ENCODE data around the gene DHRS4. TPM values are rescaled to one million over a fixed set of nuclear protein-coding genes. Genes with fewer than 3 reads are reported as not detected.

Gene DHRS4
- total and polyA plus RNA-seq, 9 of the 15 experiments (the other 6 are each of a cell fraction or from before 2014, with no cell fraction given) = 0.51 to 35.9 (median 10.1) TPM

- Histone ChIP-seq H3K4me1 (replicated peaks in 1 of 2; ENCODE audit: control insufficient read depth in 2 of 2, insufficient read depth in 2 of 2, low read length in 2 of 2) (peaks cover 4 to 39% of the 10 kb centered on the region in 2 experiments; a peak in 3 of 5 replicates), H3K9ac (ENCODE audit: insufficient read depth in 1 of 2, low read depth in 2 of 2, low read length in 2 of 2) (no peak overlapping the region), H3K9me3 (replicated peaks; ENCODE audit: control insufficient read depth, insufficient read depth, low read depth, low read length) (no peaks in the 10 kb centered on the region), H3K36me3 (ENCODE audit: control insufficient read depth, insufficient read depth, low read length) (0 out of 3 replicates have a peak, but pooled peaks cover 9% of the 10 kb centered on the region), H3K79me2 (ENCODE audit: control insufficient read depth, insufficient read depth, low read length) (no peaks in the 10 kb centered on the region; the same call in 2 of the 3 replicates), H3K9me1 (ENCODE audit: control insufficient read depth, insufficient read depth, low read length) (no peaks in the 10 kb centered on the region), H3K4me2 (ENCODE audit: insufficient read depth, low read length) (no peak overlapping the region; the same call in 1 of the 2 replicates), H3K27me3 (ENCODE audit: control insufficient read depth in 2 of 2, insufficient read depth in 2 of 2, low read length in 2 of 2) (no peaks in the 10 kb centered on the region), H3K27ac (ENCODE audit: extremely low read depth, low read depth, low read length) (no peak overlapping the region), H2AFZ (ENCODE audit: low read depth, low read length) (no peak overlapping the region), H4K20me1 (replicated peaks; ENCODE audit: control insufficient read depth, insufficient read depth, low read length) (no peaks in the 10 kb centered on the region), H3K4me3 (no peak overlapping the region)
- no TSS peak for BruUV-seq (replicated peaks)
- intact Hi-C loops (cut with micrococcal nuclease) = no loop called here
- ATAC-seq (no peak), FAIRE-seq (no peak), DNase-seq (ENCODE audit: extremely low read depth in 1 of 4, low spot score in 3 of 4) (no peak)
- ChIA-PET POLR2A (interaction anchor here (0.6 to 1.0 kb wide), 2 partner anchors 24 to 831 kb away, joined by 3 read pairs; no protein-coding TSS in a partner anchor), CTCF (ENCODE audit: low intra/inter-chr PET ratio) (interaction anchor here (0.6 kb wide), 1 partner anchor 354 kb away, joined by 3 read pairs; no protein-coding TSS in a partner anchor)
- in situ Hi-C loops (cut with MboI) = no loop called here
- no peak for TF ChIP-seq ZNF263 (CRISPR knock-in tag; IDR thresholded peaks at IDR 0.05; ENCODE audit: borderline replicate concordance)
Observed at GRCh38 chr14:23941669-23942068, 11.9 kb upstream of the DHRS4 start.

DNA sequence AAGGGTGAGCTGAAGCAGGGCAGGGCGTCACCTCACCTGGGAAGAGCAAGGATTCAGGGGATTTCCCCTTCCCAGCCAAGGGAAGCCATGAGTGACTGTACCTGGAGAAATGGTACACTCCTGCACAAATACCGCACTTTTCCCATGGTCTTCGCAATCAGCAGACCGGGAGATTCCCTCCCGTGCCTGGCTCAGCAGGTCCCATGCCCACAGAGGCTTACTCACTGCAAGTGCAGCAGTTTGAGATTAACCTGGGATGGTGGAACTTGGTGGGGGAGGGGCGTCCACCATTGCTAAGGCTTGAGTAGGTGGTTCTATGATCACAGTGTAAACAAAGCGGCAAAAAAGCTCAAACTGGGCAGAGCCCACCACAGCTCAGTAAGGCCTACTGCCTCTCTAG is 11.0 kb upstream of the DHRS4 start:
- CTCF ChIA-PET (ENCODE audit: low intra/inter-chr PET ratio) = no interaction called here
- intact Hi-C loops (cut with micrococcal nuclease) = no loop called here
- H3K4me1 ChIP-seq (replicated peaks in 1 of 2; ENCODE audit: control insufficient read depth in 2 of 2, insufficient read depth in 2 of 2, low read length in 2 of 2) = peaks cover 4 to 39% of the 10 kb centered on the region in 2 experiments; a peak in 3 of 5 replicates
- DNase-seq (ENCODE audit: extremely low read depth in 1 of 4, low spot score in 3 of 4) (no peak), ATAC-seq (no peak), FAIRE-seq (no peak)
- no peaks in the 10 kb centered on the region for H3K9me3 ChIP-seq (replicated peaks; ENCODE audit: control insufficient read depth, insufficient read depth, low read depth, low read length)
- no peaks in the 10 kb centered on the region for H4K20me1 ChIP-seq (replicated peaks; ENCODE audit: control insufficient read depth, insufficient read depth, low read length)
- H3K36me3 ChIP-seq (ENCODE audit: control insufficient read depth, insufficient read depth, low read length) = 0 out of 3 replicates have a peak, but pooled peaks cover 9% of the 10 kb centered on the region
- H3K79me2 ChIP-seq (ENCODE audit: control insufficient read depth, insufficient read depth, low read length) = no peaks in the 10 kb centered on the region; the same call in 2 of the 3 replicates
- no peak overlapping the region for H3K9ac ChIP-seq (ENCODE audit: insufficient read depth in 1 of 2, low read depth in 2 of 2, low read length in 2 of 2)
- TF ChIP-seq KLF1 (tag; IDR thresholded peaks at IDR 0.05) = no peak
- no peak for TF ChIP-seq EWSR1 (IDR thresholded peaks at IDR 0.05; ENCODE audit: borderline replicate concordance, low read depth, partially characterized antibody)
- TF ChIP-seq ASH1L (IDR thresholded peaks at IDR 0.05; ENCODE audit: borderline replicate concordance, low read depth, partially characterized antibody) = no peak
- TF ChIP-seq POLR3A (IDR thresholded peaks at IDR 0.05; ENCODE audit: borderline replicate concordance, extremely low read depth, insufficient read depth, insufficient read length) = no peak
- TF ChIP-seq NR2C1 (IDR thresholded peaks at IDR 0.05) = no peak
- TF ChIP-seq NR2C1 (tag; IDR thresholded peaks at IDR 0.05) = no peak
- no peak for TF ChIP-seq SNAPC5 (CRISPR knock-in tag; IDR thresholded peaks at IDR 0.05)
- no peak for TF ChIP-seq HDAC6 (IDR thresholded peaks at IDR 0.05; ENCODE audit: low read depth, low read length)
- TF ChIP-seq PML (IDR thresholded peaks at IDR 0.05; ENCODE audit: low read length) = no peak
- no peak for TF ChIP-seq ZNF717 (CRISPR knock-in tag; IDR thresholded peaks at IDR 0.05)
- 46% methylated on average over 7 of the region's 7 CpGs for WGBS (ENCODE audit: insufficient coverage, low coverage, missing lambda C conversion rate)
- in situ Hi-C loops (cut with MboI) = no loop called here
- H3K9me1 ChIP-seq (ENCODE audit: control insufficient read depth, insufficient read depth, low read length) = no peaks in the 10 kb centered on the region
- H2AFZ ChIP-seq (ENCODE audit: low read depth, low read length) = no peak overlapping the region
- no peak overlapping the region for H3K4me2 ChIP-seq (ENCODE audit: insufficient read depth, low read length)
- POLR2A ChIA-PET = interaction anchor here (1.0 kb wide), 1 partner anchor 11 kb away, joined by 3 read pairs; the partner anchor contains the start of gene DHRS4
- no peak overlapping the region for H3K4me3 ChIP-seq
- no peaks in the 10 kb centered on the region for H3K27me3 ChIP-seq (ENCODE audit: control insufficient read depth in 2 of 2, insufficient read depth in 2 of 2, low read length in 2 of 2)
- no peak overlapping the region for H3K27ac ChIP-seq (ENCODE audit: extremely low read depth, low read depth, low read length)
- no TSS peak for BruUV-seq (replicated peaks)
